NCI-H2227 treated with DMSO at 0.1 percent for 48 hours (cell line): ENCODE results near the gene DUSP6.

Source experiments
- DNase-seq: peaks from one replicate; lab custom pipeline; 2025; lab: John Stamatoyannopoulos, UW

DUSP6 gene

GRCh38 chr12:89328151-89329030 is 23.9 kb downstream of the DUSP6 start:
- no peak for DNase-seq

- no peak for DNase-seq
Measured at GRCh38 chr12:89327486-89328094, 24.7 kb downstream of the DUSP6 start.

GRCh38 chr12:89326239-89327040 is 25.9 kb downstream of the DUSP6 start:
- no peak for DNase-seq

GRCh38 chr12:89325495-89325894 is 26.8 kb downstream of the DUSP6 start:
- no peak for DNase-seq

GRCh38 chr12:89324437-89324836 is 27.9 kb downstream of the DUSP6 start:
- no peak for DNase-seq

- no peak for DNase-seq
Measured at GRCh38 chr12:89323568-89324218, 28.6 kb downstream of the DUSP6 start.

- DNase-seq, result no peak
Measured at GRCh38 chr12:89320735-89321134, 31.6 kb downstream of the DUSP6 start.

GRCh38 chr12:89319606-89320005 is 32.7 kb downstream of the DUSP6 start:
- DNase-seq, result no peak

- DNase-seq, result no peak
Measured at GRCh38 chr12:89319122-89319521, 33.2 kb downstream of the DUSP6 start.

- DNase-seq, result peak; percentile 10
Measured at GRCh38 chr12:89316705-89317139, 35.6 kb downstream of the DUSP6 start.

- DNase-seq, result no peak
Measured at GRCh38 chr12:89314060-89314761, 38.1 kb downstream of the DUSP6 start.

GRCh38 chr12:89311703-89312293 is 40.5 kb downstream of the DUSP6 start:
- DNase-seq, result no peak

GRCh38 chr12:89309815-89310214 is 42.5 kb downstream of the DUSP6 start:
- DNase-seq, result no peak

- no peak for DNase-seq
Measured at GRCh38 chr12:89309440-89309802, 42.9 kb downstream of the DUSP6 start.

- no peak for DNase-seq
Measured at GRCh38 chr12:89307474-89308253, 44.6 kb downstream of the DUSP6 start.

GRCh38 chr12:89306827-89307473 is 45.4 kb downstream of the DUSP6 start:
- DNase-seq, result no peak

GRCh38 chr12:89305373-89305772 is 46.9 kb downstream of the DUSP6 start:
- no peak for DNase-seq

- DNase-seq, result no peak
Measured at GRCh38 chr12:89299931-89300330, 52.4 kb downstream of the DUSP6 start.

- DNase-seq, result no peak
Measured at GRCh38 chr12:89299417-89299816, 52.9 kb downstream of the DUSP6 start.
